Activated B cell treated with CpG ODN at 0.5 μM for 24 hours (primary cell): Measurements from ENCODE around the gene HES1. TPM values are rescaled to one million over a fixed set of nuclear protein-coding genes. Genes with fewer than 3 reads are reported as not detected.

ENCODE experiments used
- ATAC-seq: fragments of 200-7000 bp; cut with Tn5 transposase; one replicate; pipeline ENCODE4 v1.10.0; 2021; ENCODE audit warnings: low read depth, mild to moderate bottlenecking, moderate library complexity
- CTCF ChIA-PET: fragments of 350-600 bp; sonication (Branson Sonifier 250); formaldehyde crosslinking; loops from one replicate; lab custom pipeline; 2021; ENCODE audit warnings: antibody characterized with exemption; lab: Charles Lee
- POLR2A ChIA-PET: fragments of 350-600 bp; sonication (Branson Sonifier 250); formaldehyde crosslinking; loops from one replicate; lab custom pipeline; 2021; ENCODE audit warnings: antibody characterized with exemption; lab: Charles Lee
- DNase-seq: peaks from one replicate; pipeline ENCODE4 v3.0.0; 2022
- H3K27ac Mint-ChIP-seq: one replicate; pipeline ENCODE4 v1.8.0; 2020; ENCODE audit warnings: mixed read lengths
- H3K27me3 Mint-ChIP-seq: one replicate; pipeline ENCODE4 v1.8.0; 2021; ENCODE audit warnings: mixed read lengths
- H3K36me3 Mint-ChIP-seq: one replicate; pipeline ENCODE4 v1.8.0; 2021; ENCODE audit warnings: low read depth, mixed read lengths
- H3K4me1 Mint-ChIP-seq: one replicate; pipeline ENCODE4 v1.8.0; 2021; ENCODE audit warnings: mixed read lengths
- H3K4me3 Mint-ChIP-seq: one replicate; pipeline ENCODE4 v1.8.0; 2020; ENCODE audit warnings: mild to moderate bottlenecking, mixed read lengths
- H3K9me3 Mint-ChIP-seq: one replicate; pipeline ENCODE4 v1.8.0; 2020; ENCODE audit warnings: mixed read lengths
- CTCF ChIP-seq: fragments of 200-600 bp; IDR thresholded peaks from one replicate; pipeline ENCODE4 v1.8.0; 2022; ENCODE audit warnings: antibody characterized with exemption, mild to moderate bottlenecking
- intact Hi-C: fragments of 100-400 bp; cut with micrococcal nuclease; formaldehyde crosslinking; loops from one replicate; pipeline ENCODE4 v1.15.1; 2024
- total RNA-seq: library from RNA; stranded (reverse); gene quantifications from 2 replicates; pipeline ENCODE4 v1.2.3, GENCODE V29; 2022

Gene HES1
- total RNA-seq, 1 donor from 2014 or later, result 5.9 TPM

- Mint-ChIP-seq H3K36me3 (peaks cover 1% of the 10 kb centered on the region), H3K4me3 (peak overlapping the region; percentile 28), H3K27ac (no peak overlapping the region), H3K4me1 (peaks cover 56% of the 10 kb centered on the region), H3K27me3 (peaks cover 4% of the 10 kb centered on the region), H3K9me3 (no peaks in the 10 kb centered on the region)
- intact Hi-C loops, result loop anchor here (5.0 to 10.0 kb wide), 7 partner anchors 63 to 1768 kb away; partner anchors contain the start of genes ATP13A3 and TNK2
- DNase-seq (no peak), ATAC-seq (no peak)
- POLR2A ChIA-PET, result interaction anchor here (0.6 to 15.3 kb wide), 6 partner anchors 34 to 1394 kb away, joined by 3 to 465 read pairs (median 4); no protein-coding TSS in a partner anchor
- TF ChIP-seq CTCF, result no peak
- CTCF ChIA-PET, result interaction anchor here (0.8 to 7.2 kb wide), 15 partner anchors 19 to 679 kb away, joined by 3 to 77 read pairs (median 11); no protein-coding TSS in a partner anchor
Observed at GRCh38 chr3:194139071-194139813, 3.3 kb downstream of the HES1 start.

GRCh38 chr3:194139814-194140391, 4.0 kb downstream of the HES1 start:
- Mint-ChIP-seq H3K9me3 (no peaks in the 10 kb centered on the region), H3K4me3 (peak overlapping the region; percentile 42), H3K4me1 (peaks cover 55% of the 10 kb centered on the region), H3K27me3 (peaks cover 3% of the 10 kb centered on the region), H3K27ac (no peak overlapping the region), H3K36me3 (peaks cover under 1% of the 10 kb centered on the region)
- no peak for DNase-seq
- ATAC-seq, result no peak
- ChIA-PET POLR2A (interaction anchor here (0.6 to 15.3 kb wide), 6 partner anchors 35 to 1393 kb away, joined by 3 to 465 read pairs (median 6); no protein-coding TSS in a partner anchor), CTCF (interaction anchor here (2.2 to 7.2 kb wide), 6 partner anchors 169 to 475 kb away, joined by 12 to 77 read pairs (median 42); no protein-coding TSS in a partner anchor)
- intact Hi-C loops, result loop anchor here (5.0 to 10.0 kb wide), 7 partner anchors 62 to 1767 kb away; partner anchors contain the start of genes ATP13A3 and TNK2
- TF ChIP-seq CTCF, result no peak

- DNase-seq, result peak; percentile 33
- Mint-ChIP-seq H3K9me3 (no peaks in the 10 kb centered on the region), H3K4me1 (peaks cover 52% of the 10 kb centered on the region), H3K4me3 (peak overlapping the region; percentile 70), H3K27me3 (peaks cover 6% of the 10 kb centered on the region), H3K27ac (no peak overlapping the region), H3K36me3 (no peaks in the 10 kb centered on the region)
- no peak for ATAC-seq
- CTCF ChIA-PET, result interaction anchor here (0.7 to 7.2 kb wide), 4 partner anchors 34 to 360 kb away, joined by 3 to 77 read pairs (median 8); no protein-coding TSS in a partner anchor
- TF ChIP-seq CTCF, result no peak
- POLR2A ChIA-PET, result interaction anchor here (0.7 to 15.3 kb wide), 8 partner anchors 35 to 444 kb away, joined by 3 to 465 read pairs (median 4); no protein-coding TSS in a partner anchor
- intact Hi-C loops, result no loop called here
Observed at GRCh38 chr3:194140520-194141414, 4.8 kb downstream of the HES1 start.

- POLR2A ChIA-PET, result interaction anchor here (0.6 to 15.3 kb wide), 9 partner anchors 36 to 444 kb away, joined by 3 to 465 read pairs (median 4); no protein-coding TSS in a partner anchor
- peaks cover 44% of the 10 kb centered on the region for H3K4me1 Mint-ChIP-seq
- intact Hi-C loops, result no loop called here
Observed at GRCh38 chr3:194141415-194142155, 5.6 kb downstream of the HES1 start.

More at GRCh38 chr3:194141415-194142155, 5.6 kb downstream of the HES1 start:
- no peak for TF ChIP-seq CTCF
- CTCF ChIA-PET, result interaction anchor here (1.2 to 7.2 kb wide), 3 partner anchors 35 to 361 kb away, joined by 3 to 77 read pairs (median 12); no protein-coding TSS in a partner anchor
- peak overlapping the region; percentile 76 for H3K4me3 Mint-ChIP-seq
- peaks cover 6% of the 10 kb centered on the region for H3K27me3 Mint-ChIP-seq
- DNase-seq (peak; percentile 50), ATAC-seq (peak; percentile 27)
- H3K27ac Mint-ChIP-seq, result peak overlapping the region; percentile 57
- no peaks in the 10 kb centered on the region for H3K36me3 Mint-ChIP-seq
- no peaks in the 10 kb centered on the region for H3K9me3 Mint-ChIP-seq
